Astrocyte (in vitro differentiated cells and primary cell): ENCODE results near the gene MEMO1. TPM values are rescaled to one million over a fixed set of nuclear protein-coding genes. Genes with fewer than 3 reads are reported as not detected.

Experiments used
- DNase-seq: peaks from one replicate; pipeline ENCODE4 v3.0.0-alpha.2; 2010; ENCODE audit warnings: low read depth
- FAIRE-seq: peaks from 2 replicates; lab custom pipeline; 2011; peaks lifted over from hg19 to GRCh38; lab: Jason Lieb, UNC
- H2AFZ ChIP-seq: 2 replicates; pipeline ENCODE4 v1.6.0; 2012; ENCODE audit warnings: low read depth, low read length, inconsistent platforms
- H3K27ac ChIP-seq: 2 replicates; pipeline ENCODE4 v1.5.1; 2011; ENCODE audit warnings: low read depth, low read length, inconsistent platforms
- H3K27me3 ChIP-seq: 2 replicates; pipeline ENCODE4 v1.6.0; 2011; ENCODE audit warnings: low read length, inconsistent platforms; ENCODE audit not compliant: insufficient read depth
- H3K36me3 ChIP-seq: 2 replicates; pipeline ENCODE4 v1.5.1; 2011; ENCODE audit warnings: low read length, inconsistent platforms; ENCODE audit not compliant: insufficient read depth
- H3K4me1 ChIP-seq: 2 replicates; pipeline ENCODE4 v1.5.1; 2011; ENCODE audit warnings: low read length, inconsistent platforms; ENCODE audit not compliant: insufficient read depth
- H3K4me2 ChIP-seq: 2 replicates; pipeline ENCODE4 v1.6.0; 2012; ENCODE audit warnings: low read length, inconsistent platforms
- H3K4me3 ChIP-seq: 2 replicates; pipeline ENCODE4 v1.5.1; 2011; ENCODE audit warnings: low read depth, mild to moderate bottlenecking, low read length, inconsistent platforms; ENCODE audit not compliant: insufficient read depth
- H3K79me2 ChIP-seq: 2 replicates; pipeline ENCODE4 v1.6.0; 2012; ENCODE audit warnings: mild to moderate bottlenecking, low read length, inconsistent platforms; ENCODE audit not compliant: insufficient read depth
- H3K9ac ChIP-seq: 2 replicates; pipeline ENCODE4 v1.6.0; 2012; ENCODE audit warnings: mild to moderate bottlenecking, low read length, inconsistent platforms
- H3K9me3 ChIP-seq: 2 replicates; pipeline ENCODE4 v1.5.1; 2012; ENCODE audit warnings: low read depth, mild to moderate bottlenecking, low read length, inconsistent platforms; ENCODE audit not compliant: insufficient read depth
- H4K20me1 ChIP-seq: 2 replicates; pipeline ENCODE4 v1.6.0; 2012; ENCODE audit warnings: low read length, inconsistent platforms; ENCODE audit not compliant: insufficient read depth
- H3K27ac Mint-ChIP-seq: one replicate; pipeline ENCODE4 v1.8.0; 2021; ENCODE audit warnings: mild to moderate bottlenecking, mixed read lengths; ENCODE audit not compliant: unreplicated experiment
- H3K27me3 Mint-ChIP-seq: one replicate; pipeline ENCODE4 v1.8.0; 2021; ENCODE audit warnings: low read depth, mixed read lengths; ENCODE audit not compliant: unreplicated experiment
- H3K36me3 Mint-ChIP-seq: one replicate; pipeline ENCODE4 v1.8.0; 2021; ENCODE audit warnings: low read depth, mixed read lengths; ENCODE audit not compliant: unreplicated experiment
- H3K4me1 Mint-ChIP-seq: one replicate; pipeline ENCODE4 v1.8.0; 2021; ENCODE audit warnings: low read depth, mixed read lengths; ENCODE audit not compliant: unreplicated experiment
- H3K4me3 Mint-ChIP-seq: one replicate; pipeline ENCODE4 v1.8.0; 2021; ENCODE audit warnings: mild to moderate bottlenecking, moderate library complexity, mixed read lengths; ENCODE audit not compliant: unreplicated experiment
- H3K9me3 Mint-ChIP-seq: one replicate; pipeline ENCODE4 v1.8.0; 2021; ENCODE audit warnings: mild to moderate bottlenecking, mixed read lengths; ENCODE audit not compliant: unreplicated experiment
- EZH2 ChIP-seq: IDR thresholded peaks from 2 replicates; pipeline ENCODE4 v1.6.1; 2012; ENCODE audit warnings: mild to moderate bottlenecking, low read length, inconsistent platforms; ENCODE audit not compliant: insufficient read depth
- total RNA-seq: library from RNA; stranded (reverse); gene quantifications from 2 replicates; pipeline ENCODE4 v1.2.1, GENCODE V29; 2021
- TF ChIP-seq, protein P1 (sequence below): IDR thresholded peaks from 2 replicates; pipeline ENCODE4 v1.5.1; 2011; ENCODE audit warnings: low read depth, mild to moderate bottlenecking, inconsistent platforms, low read length, moderate library complexity; ENCODE audit not compliant: insufficient read depth

MEMO1 gene
- total RNA-seq, 1 donor from 2014 or later: 65.2 TPM

DNA sequence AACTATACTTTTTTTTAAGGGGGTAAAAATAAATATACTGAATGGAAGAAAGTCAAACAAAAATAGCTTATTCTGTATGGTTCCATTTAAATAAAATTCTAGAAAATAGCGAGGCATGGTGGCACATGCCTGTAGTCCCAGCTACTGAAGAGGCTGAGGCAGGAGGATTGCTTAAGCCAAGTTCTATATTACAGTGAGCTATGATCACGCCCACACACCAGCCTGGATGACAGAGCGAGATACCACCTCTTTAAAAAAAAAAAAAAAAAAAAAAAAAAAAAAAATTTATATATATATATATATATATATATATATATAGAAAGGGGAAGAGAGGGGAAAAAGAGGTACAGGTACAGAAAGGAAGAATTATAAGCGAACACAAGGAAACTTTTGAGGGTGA lies 77.7 kb downstream of the MEMO1 start:
- no peak overlapping the region for H3K27ac ChIP-seq
- no peaks in the 10 kb centered on the region for H3K27me3 Mint-ChIP-seq
- H3K9me3 Mint-ChIP-seq: peaks cover 1% of the 10 kb centered on the region
- H4K20me1 ChIP-seq: peaks cover 26% of the 10 kb centered on the region
- no peak overlapping the region for H3K4me3 Mint-ChIP-seq
- H3K27me3 ChIP-seq: no peaks in the 10 kb centered on the region
- H2AFZ ChIP-seq: no peak overlapping the region
- H3K27ac Mint-ChIP-seq: no peak overlapping the region
- H3K4me1 ChIP-seq: no peaks in the 10 kb centered on the region
- peaks cover 47% of the 10 kb centered on the region for H3K79me2 ChIP-seq
- H3K36me3 ChIP-seq: peaks cover 3% of the 10 kb centered on the region
- H3K9ac ChIP-seq: no peak overlapping the region
- FAIRE-seq (no peak), DNase-seq (no peak)
- no peak overlapping the region for H3K4me3 ChIP-seq
- no peaks in the 10 kb centered on the region for H3K9me3 ChIP-seq
- peaks cover 8% of the 10 kb centered on the region for H3K36me3 Mint-ChIP-seq
- H3K4me2 ChIP-seq: no peak overlapping the region
- peaks cover 10% of the 10 kb centered on the region for H3K4me1 Mint-ChIP-seq
- no peak for TF ChIP-seq EZH2
- TF ChIP-seq, protein P1, sequence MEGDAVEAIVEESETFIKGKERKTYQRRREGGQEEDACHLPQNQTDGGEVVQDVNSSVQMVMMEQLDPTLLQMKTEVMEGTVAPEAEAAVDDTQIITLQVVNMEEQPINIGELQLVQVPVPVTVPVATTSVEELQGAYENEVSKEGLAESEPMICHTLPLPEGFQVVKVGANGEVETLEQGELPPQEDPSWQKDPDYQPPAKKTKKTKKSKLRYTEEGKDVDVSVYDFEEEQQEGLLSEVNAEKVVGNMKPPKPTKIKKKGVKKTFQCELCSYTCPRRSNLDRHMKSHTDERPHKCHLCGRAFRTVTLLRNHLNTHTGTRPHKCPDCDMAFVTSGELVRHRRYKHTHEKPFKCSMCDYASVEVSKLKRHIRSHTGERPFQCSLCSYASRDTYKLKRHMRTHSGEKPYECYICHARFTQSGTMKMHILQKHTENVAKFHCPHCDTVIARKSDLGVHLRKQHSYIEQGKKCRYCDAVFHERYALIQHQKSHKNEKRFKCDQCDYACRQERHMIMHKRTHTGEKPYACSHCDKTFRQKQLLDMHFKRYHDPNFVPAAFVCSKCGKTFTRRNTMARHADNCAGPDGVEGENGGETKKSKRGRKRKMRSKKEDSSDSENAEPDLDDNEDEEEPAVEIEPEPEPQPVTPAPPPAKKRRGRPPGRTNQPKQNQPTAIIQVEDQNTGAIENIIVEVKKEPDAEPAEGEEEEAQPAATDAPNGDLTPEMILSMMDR: no peak

DNA sequence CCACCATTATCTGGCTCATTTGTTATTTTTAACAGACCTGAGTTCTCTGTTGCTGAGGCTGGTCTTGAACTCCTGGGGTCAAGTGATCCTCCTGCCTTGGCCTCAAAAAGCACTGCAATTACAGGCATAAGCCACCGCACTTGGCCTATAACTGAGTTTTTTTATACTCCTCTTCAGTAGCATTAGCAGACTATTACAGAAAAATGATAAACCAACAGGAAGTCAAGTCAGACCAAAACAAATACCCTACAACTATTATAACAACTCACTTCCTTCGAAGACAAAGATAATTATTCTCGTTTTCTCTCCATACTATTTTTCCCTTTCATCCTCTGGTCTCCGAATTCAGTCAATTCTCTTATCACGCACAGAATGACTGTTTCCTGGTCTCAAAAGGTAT lies 78.2 kb downstream of the MEMO1 start:
- H3K27me3 Mint-ChIP-seq: no peaks in the 10 kb centered on the region
- Histone ChIP-seq H3K27ac (no peak overlapping the region), H4K20me1 (peaks cover 26% of the 10 kb centered on the region), H3K9me3 (no peaks in the 10 kb centered on the region), H3K9ac (no peak overlapping the region), H2AFZ (no peak overlapping the region), H3K4me1 (no peaks in the 10 kb centered on the region), H3K36me3 (peaks cover 3% of the 10 kb centered on the region), H3K4me2 (no peak overlapping the region), H3K4me3 (no peak overlapping the region), H3K79me2 (peaks cover 47% of the 10 kb centered on the region), H3K27me3 (no peaks in the 10 kb centered on the region)
- FAIRE-seq (no peak), DNase-seq (no peak)
- H3K27ac Mint-ChIP-seq: no peak overlapping the region
- H3K36me3 Mint-ChIP-seq: peaks cover 8% of the 10 kb centered on the region
- peaks cover 8% of the 10 kb centered on the region for H3K4me1 Mint-ChIP-seq
- no peak for TF ChIP-seq EZH2
- TF ChIP-seq, protein P1: no peak
- H3K4me3 Mint-ChIP-seq: no peak overlapping the region
- peaks cover 1% of the 10 kb centered on the region for H3K9me3 Mint-ChIP-seq

DNA sequence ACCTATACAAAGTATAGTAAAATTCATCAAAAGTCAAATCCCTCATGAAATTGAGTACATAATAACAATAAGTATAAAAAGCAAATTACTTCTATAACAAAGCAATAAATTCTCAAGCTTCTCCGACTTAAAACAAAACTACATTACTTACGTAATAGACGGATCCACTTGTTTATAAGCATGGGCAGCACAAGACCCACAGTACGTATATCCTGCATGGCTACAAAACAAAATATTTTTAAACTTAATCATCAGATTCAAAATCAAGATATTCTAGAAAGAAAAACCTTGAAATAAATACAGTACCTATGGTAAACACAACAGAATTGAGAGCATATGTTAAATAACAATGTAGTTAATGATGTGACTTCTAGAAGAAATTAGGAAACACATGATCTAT lies 78.9 kb downstream of the MEMO1 start:
- DNase-seq (no peak), FAIRE-seq (no peak)
- Histone ChIP-seq H3K4me1 (no peaks in the 10 kb centered on the region), H3K36me3 (peaks cover 3% of the 10 kb centered on the region), H3K4me3 (no peak overlapping the region), H3K79me2 (peaks cover 42% of the 10 kb centered on the region), H3K27me3 (no peaks in the 10 kb centered on the region), H2AFZ (no peak overlapping the region), H3K4me2 (no peak overlapping the region), H3K27ac (no peak overlapping the region), H4K20me1 (peaks cover 26% of the 10 kb centered on the region), H3K9ac (no peak overlapping the region), H3K9me3 (no peaks in the 10 kb centered on the region)
- H3K27me3 Mint-ChIP-seq: no peaks in the 10 kb centered on the region
- peaks cover 1% of the 10 kb centered on the region for H3K9me3 Mint-ChIP-seq
- no peak overlapping the region for H3K4me3 Mint-ChIP-seq
- TF ChIP-seq EZH2: no peak
- TF ChIP-seq, protein P1: no peak
- H3K27ac Mint-ChIP-seq: no peak overlapping the region
- peaks cover 8% of the 10 kb centered on the region for H3K36me3 Mint-ChIP-seq
- H3K4me1 Mint-ChIP-seq: peaks cover 8% of the 10 kb centered on the region
